GM19438 (cell line): ENCODE results near the gene ABCC11.

Experiments
- ATAC-seq: cut with Tn5 transposase; IDR thresholded peaks from one replicate; pipeline ENCODE4 v1.9.1; 2021; ENCODE audit warnings: low read depth; ENCODE audit not compliant: unreplicated experiment

Gene ABCC11

DNA sequence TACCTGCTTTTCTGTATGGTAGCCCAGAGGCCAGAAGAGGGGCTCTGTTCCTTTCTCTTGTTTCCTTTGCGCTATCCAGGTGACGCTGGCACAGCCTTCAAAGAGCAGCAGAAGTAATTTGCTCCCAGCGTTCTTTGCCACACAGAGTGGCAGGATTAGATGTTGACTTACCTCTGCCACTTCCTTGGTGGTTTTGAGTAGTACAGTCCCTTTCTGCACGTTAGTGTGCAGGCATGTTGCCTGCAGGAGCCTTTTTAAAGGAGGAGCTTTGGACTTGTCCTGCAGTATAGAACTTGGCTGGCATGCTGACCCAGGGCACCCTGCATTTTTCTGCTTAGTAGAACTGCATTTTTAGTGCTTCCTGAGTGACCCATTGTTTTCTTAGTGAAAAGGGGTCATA, at the start of gene ABCC11:
Gene ABCC11, minus strand, starts transcription at position 229 of the 400 bp plus-strand sequence. CDS start 15,618 bp downstream, outside the sequence.
- no peak for ATAC-seq

DNA sequence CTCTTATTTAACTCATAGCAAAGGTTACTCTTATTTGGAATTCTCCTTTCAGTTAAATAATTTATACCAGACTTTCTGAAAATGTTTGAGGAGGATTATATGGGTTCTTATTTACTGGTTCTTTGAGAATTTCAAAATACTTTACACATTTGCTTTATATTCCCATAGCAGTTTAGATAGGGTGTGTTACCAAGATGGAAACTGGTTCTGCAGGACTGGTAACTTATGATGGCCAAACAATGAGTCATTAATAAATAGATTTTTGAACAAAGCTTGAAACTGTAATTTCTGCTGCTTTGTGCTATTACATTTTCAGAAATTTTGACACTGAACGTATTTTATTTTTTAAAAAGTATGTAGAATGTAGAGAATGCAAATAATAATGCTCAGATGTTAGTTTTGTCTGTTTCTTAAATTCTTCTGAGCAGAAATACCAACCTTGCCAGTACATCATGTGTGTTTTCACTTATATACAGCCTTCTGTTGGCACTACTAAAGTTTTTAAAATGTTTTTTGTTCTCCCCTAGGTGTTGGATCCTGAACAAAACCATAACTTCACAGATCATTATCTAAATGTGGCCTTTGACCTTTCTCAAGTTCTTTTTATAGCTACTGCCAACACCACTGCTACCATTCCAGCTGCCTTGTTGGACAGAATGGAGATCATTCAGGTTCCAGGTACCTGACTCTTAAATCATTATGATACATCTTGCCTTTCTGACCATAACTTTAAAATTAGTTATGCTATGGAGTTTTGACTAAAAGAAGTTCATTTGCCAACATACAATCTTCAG, 48.3 kb upstream of the ABCC11 start:
- no peak for ATAC-seq

DNA sequence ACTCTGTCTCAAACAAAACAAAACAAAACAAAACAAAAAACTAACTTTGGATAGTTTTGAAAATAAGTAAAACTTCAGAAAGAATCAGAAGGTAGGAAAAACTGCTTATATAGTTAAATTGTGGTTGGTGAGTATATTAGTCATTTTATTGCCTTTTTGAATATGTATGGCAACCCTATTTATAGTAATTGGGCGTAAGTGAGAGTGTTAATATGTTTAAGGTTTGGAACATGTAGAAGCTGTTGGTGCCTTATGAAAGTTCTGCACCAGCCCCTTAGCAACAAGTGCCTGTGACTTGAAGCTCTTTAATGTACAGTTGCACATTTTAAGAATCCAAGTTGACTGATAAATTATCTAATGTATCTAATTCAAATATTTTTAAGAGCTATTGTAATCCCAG, 47.4 kb upstream of the ABCC11 start:
- no peak for ATAC-seq

DNA sequence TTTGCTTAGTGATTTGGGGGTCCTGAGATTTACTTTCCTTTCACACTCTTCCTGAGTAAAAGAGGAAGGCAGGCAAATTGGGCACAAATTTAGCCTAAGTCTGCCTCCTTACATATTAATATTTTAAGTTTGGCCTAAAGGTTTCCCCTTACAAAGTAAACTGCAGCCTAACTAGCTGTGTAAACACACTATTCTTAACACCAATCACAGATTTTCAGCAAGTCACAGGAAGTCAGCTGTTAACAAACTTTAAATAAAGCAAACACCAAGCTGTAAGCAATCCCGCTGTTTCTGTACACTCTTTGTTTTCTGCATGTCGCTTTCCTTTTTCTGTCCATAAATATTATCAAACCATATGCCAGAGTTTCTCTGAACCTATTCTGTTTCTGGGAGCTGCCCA, 45.1 kb upstream of the ABCC11 start:
- ATAC-seq: no peak

DNA sequence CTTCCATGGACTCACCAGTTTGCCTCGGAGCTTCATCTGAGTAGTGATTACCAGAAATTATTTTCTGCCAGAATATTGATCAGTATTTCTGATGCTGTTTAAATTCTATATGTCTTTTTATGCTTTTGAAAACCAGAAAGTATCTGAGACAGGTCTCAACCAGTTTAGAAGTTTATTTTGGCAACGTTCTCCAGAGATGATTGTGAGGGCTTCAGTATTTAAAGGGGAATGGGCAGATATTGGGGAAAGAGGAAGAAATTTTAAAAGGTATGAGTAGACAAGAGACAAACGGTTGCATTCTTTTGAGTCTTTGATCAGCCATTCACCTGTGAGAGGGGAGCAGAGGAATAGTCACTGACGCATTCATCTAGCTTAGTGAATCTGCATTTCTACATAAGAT, 44.4 kb upstream of the ABCC11 start:
- no peak for ATAC-seq

DNA sequence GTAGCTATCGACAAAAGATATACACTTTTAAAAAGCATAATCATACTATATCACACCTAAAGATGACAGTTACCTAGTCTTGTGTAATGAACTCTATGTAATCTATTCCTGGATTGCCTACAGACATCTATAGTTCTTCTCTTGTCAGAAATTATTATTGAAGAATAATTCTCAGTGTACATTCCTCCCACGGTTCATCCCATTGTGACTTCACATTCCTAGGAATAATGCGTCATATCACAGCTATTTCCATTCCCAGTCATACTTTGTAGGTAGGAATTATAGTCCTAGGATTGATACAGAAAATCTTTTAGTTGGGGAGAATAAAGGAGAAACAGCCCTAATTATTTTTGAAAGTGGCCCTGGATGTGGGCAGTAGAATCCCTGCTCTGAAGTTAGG, 44.0 kb upstream of the ABCC11 start:
- no peak for ATAC-seq

DNA sequence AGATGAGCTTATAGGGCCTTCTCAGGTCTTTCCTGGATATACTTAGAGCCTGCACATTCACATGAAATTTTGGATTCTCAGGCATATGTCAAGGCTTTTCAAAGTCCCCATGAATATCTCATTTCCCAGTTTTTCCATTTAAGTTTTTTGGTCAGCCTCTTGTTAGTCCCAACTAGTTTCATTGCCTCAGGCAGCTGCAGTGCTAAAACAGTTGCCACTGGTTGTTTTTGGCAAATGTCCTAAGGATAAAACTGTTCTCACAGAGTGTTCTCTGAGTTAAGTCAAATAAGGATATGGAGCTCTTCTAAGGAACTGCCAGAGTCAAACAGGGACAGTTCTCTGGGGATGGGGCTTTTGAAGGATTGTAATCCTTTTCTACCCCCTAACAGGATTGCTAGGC, 39.9 kb upstream of the ABCC11 start:
- no peak for ATAC-seq

DNA sequence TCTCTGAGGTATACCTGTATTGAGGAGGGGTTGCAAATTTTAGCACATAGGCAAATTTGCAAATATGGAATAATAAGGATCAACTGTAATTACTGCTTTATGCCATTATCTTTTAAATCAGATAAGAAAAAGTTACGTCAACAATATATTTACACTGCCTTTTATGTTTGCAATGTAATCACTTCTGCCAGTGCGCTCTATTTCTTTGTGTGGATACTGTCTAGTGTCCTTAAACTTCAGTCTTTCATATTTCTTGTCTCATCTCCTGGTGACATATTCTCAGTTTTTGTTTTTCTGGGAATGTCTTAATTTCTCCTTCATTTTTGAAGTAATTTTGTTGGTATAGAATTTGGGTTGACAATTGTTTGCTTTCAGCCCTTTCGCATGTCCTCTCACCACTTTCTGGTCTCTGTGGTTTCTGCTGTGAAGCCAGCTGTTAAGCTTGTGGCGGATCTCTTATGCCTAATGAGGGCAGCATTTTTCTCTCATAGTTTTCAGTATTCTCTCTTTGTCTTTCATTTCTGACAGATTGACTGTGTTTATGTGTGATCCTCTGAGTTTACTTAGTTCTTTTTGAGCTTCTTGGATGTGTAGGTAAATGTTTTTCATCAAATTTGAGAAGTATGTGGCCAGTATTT, 37.6 kb upstream of the ABCC11 start:
- ATAC-seq: no peak

DNA sequence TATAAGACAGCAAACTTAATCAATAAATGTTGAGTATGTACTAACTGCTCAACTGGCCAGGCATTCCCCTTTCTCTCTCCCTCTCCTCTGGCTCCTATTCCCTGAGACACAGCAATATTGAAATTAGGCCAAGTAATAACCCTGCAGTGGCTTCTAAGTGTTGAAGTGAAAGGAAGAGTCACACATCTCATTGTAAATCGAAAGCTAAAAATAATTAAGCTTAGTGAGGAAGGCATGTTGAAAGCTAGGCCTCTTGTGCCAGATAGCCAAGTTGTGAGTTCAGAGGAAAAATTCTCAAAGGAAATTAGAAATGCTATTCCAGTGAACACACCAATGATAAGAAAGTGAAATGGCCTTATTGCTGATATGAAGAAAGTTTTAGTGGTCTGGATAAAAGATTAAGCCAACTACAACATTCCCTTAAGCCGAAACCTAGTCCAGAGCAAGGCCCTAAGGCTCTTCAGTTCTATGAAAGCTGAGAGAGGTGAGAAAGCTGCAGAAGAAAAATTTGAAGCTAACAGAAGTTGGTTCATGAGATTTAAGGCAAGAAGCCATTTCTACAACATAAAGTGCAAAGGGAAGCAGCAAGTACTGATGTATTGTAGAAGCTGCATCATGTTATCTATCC, 35.4 kb upstream of the ABCC11 start:
- no peak for ATAC-seq

DNA sequence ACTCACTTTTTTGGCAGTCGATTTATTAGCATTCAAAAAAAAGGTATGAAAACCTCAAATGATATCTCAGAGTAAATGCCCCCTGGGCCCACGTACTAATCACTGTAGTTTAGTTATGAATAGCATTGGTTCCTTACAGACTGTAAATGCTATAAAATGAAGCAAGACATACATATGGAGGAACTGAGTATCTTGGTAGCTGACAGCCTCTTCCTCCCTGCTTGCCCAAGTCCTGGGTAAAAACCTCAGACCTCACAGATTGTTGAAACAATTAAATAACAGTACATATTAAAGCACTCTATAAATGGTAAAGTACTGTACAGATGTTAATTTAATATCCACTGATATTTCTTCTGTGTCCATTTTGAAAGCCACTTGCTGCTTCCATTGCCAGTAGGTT, 33.2 kb upstream of the ABCC11 start:
- ATAC-seq: no peak

DNA sequence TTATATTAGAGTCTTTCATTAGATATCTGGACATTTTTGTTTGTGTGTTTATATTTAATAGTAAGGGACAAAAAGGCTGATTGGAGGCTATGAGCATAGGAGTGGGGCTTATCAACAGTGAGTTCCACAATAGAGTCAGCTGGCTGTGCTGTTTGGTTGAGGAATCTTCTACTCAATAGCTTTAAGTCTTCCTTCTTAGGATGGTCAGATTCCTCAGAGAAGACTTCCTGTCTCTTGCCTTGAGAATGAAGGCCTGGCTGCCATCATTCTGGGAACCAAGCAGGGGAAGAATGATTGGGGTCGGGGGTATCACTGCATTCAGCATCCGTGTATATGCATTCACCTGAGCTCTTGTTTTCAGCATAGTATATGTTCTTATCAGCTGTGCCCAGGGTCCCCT, 31.9 kb upstream of the ABCC11 start:
- ATAC-seq: no peak

DNA sequence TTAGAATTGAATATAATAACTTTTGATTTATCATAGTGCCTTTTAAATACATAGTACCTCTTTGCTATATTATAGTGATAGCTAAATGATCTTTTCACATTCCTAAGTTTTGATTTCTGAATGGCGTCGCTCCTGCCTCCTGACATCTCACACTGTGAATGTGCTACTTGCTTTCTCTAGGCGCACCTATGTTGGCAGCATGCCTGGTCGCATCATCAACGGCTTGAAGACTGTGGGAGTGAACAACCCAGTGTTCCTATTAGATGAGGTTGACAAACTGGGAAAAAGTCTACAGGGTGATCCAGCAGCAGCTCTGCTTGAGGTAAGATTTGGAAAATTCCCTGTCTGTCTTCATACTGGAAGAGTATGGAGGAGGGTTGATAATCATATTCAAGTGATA, 29.8 kb upstream of the ABCC11 start:
- ATAC-seq: no peak

DNA sequence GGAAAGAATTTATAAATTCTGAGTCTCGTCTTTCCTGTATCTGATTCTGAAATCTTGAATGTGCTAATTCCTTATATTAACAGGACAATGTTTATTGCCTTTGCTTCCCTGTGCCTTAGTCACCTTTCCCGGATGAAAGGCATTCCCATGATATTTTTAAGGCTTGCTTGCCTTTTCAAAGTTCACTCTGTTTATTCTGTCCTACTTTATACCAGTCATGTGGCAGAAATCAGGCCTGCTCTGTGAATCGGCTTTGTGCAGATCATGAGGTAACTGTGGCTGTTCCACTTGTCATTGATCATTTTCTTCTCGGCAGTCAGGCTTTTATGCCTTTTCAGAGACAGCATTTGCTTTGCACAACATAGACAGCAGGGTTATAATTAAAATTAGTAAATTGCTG, 28.8 kb upstream of the ABCC11 start:
- no peak for ATAC-seq

DNA sequence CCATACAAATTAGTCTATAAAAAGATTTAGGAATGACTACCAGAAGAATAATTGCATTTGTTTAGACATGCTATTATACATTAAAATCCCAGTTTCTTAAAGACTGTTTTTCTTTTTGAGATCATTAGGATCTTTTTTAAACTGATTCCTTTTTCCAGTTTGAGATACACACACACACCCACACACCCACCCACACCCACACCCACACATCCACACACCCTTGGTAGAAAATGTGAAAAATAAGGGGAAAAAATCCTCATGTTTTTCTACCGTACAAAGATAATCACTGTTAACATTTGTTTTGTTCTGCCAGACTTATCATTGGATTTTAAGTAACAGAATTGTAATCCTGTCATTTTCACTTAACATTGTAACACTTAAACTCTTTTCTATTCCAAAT, 27.1 kb upstream of the ABCC11 start:
- no peak for ATAC-seq

DNA sequence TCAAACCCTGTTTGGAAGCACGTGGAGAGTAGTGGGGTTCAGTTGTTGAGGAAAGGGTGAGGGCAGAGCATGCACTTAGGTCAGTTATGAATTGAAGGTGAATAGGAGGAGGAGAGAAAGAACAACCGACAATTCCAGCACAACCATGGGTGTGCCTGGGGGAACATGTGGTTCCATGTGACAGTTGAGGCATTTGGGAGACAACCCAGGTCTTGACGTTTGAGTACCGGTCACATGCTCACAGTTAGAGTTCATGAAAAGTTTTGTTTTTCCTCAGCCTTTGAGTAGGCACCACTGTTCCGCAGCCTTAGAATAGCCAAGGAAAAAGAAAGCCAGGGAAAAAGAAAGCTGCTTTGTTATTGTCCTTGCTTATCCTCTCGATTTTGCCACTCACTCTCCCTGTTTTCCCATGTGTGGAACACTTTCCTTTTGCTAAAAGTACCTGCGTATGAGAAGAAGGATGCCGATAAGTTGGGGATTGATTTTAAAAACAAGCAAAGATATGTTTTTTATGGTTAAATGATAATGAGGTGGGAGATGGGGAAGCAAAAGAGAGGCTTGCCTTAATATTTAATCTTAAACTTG, 25.6 kb upstream of the ABCC11 start:
- no peak for ATAC-seq

DNA sequence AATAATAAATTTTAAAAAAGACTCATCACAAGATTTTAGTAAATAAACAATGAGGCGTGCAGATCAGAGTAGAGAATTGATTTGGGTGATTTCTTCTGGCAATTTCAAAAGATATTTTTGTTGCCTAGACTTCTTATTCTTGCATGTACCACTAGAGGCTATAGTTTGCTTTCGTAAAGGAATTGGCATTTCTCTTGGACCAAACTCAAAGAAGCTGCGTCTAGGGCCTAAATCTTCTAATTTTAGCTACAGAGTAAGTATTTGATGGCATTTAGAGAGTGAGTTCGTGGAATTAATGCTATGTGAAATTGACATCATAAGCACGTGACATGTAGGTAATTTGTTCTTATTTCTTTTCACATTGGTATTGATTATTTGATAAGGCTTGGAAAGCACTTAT, 24.4 kb upstream of the ABCC11 start:
- ATAC-seq: no peak

DNA sequence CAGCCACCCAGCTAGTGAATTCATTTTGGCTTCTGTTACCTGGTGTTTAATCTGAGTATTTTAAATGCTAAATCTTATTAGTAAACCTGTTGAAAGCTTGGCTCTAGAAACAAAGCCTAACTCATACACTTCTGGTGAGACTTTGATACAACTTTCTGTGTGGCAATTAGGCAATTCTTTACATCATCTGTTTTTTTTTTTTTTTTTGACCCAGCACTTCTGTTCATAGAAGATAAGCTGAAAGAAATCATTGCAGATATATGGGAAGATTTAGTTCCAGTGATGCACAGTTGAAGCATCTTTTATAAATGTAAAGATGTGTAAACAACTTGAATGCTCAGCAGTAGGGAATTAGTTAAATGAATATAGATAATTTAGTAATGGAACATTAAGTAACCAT, 21.7 kb upstream of the ABCC11 start:
- no peak for ATAC-seq

DNA sequence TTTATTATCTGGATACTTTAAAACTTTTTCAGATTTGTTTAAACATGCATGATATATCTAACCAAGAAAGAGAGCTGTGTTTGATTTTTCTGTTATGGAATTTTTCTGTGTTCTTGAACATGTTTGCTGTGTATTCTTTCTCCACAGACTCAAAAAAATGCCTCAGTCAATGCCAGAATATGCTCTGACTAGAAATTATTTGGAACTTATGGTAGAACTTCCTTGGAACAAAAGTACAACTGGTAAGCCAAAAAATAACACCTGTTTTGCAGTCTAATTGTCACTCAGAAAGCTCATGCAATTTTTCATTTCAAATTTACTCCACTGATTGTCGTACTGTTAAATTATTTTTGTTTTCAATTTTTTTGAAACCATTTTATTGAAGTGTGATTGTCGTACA, 15.3 kb upstream of the ABCC11 start:
- ATAC-seq: no peak

DNA sequence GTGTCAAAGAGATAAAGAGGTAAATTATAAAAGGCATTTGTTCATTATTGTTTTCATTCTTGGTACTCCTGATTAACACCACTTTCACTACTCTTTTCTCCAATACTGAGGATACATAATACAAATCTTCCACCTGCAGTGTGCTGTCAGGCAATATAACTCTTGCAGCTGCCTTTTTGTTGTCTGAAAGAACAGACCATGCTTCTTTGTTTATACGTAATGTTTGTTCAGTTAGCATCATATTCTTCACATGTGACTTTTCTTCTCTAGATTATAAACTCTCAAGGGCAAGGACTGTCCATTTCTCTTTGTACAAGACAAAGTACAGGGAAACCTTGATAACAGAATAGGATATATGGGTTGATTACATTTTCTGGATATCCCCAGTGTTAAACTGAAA, 14.2 kb upstream of the ABCC11 start:
- ATAC-seq: no peak

DNA sequence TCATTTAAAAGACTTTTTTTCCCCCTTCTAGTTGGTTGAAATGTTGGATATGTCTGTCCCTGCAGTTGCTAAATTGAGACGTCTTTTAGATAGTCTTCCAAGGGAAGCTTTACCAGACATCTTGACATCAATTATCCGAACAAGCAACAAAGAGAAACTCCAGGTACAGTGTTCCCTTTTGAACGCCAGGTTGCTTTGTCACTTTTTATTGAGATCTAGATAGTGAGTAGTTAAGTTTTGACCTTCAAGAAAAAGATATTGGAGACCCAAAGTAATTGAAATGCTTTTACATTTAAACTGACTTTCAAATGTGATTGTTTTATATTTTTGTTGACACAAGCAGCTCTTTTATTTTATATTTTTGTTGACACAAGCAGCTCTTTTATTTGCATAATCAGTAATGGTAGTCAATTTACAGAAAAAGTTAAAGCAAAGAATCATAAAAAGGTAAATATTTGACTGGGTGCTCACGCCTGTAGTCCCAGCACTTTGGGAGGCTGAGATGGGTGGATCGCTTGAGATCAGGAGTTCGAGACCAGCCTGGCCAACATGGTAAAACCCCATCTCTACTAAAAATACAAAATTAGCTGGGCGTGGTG, 9.3 kb upstream of the ABCC11 start:
- ATAC-seq: no peak

DNA sequence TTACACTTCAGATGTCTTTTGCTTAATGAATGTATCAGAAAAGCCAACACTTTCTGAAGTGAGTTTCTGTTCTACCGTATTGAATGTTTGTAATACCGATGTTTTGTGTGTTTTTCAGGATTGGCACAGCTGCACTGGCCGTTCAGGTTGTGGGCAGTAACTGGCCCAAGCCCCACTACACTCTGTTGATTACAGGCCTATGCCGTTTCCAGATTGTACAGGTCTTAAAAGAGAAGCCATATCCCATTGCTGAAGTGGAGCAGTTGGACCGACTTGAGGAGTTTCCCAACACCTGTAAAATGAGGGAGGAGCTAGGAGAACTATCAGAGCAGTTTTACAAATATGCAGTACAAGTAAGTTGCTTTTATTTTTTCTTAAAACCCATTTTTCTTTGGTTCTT, 4.7 kb upstream of the ABCC11 start:
- no peak for ATAC-seq
